ACC112 (cell line): ENCODE data around the gene PNKP.
A peak's percentile ranks its signal among the peaks of the same experiment; 100 is the strongest.

Experiments
- H2AFZ ChIP-seq: fragments of 200-600 bp; sonication (generic); one replicate; pipeline ENCODE4 v1.6.0; 2017; ENCODE audit warnings: antibody characterized with exemption, low read length; ENCODE audit not compliant: unreplicated experiment
- H3K27ac ChIP-seq: fragments of 200-600 bp; sonication (generic); 2 replicates; pipeline ENCODE4 v1.5.1; 2014; ENCODE audit warnings: low read depth, mild to moderate bottlenecking, antibody characterized with exemption, low read length, moderate library complexity
- H3K27me3 ChIP-seq: fragments of 200-600 bp; sonication (generic); 2 replicates; pipeline ENCODE4 v1.6.1; 2014; ENCODE audit warnings: mild to moderate bottlenecking, antibody characterized with exemption, low read length, moderate library complexity, mixed read lengths; ENCODE audit not compliant: insufficient read depth
- H3K36me3 ChIP-seq: fragments of 200-600 bp; sonication (generic); 2 replicates; pipeline ENCODE4 v1.6.1; 2016; ENCODE audit warnings: mild to moderate bottlenecking, antibody characterized with exemption, low read length, moderate library complexity, mixed read lengths; ENCODE audit not compliant: insufficient read depth
- H3K4me1 ChIP-seq: fragments of 200-600 bp; sonication (generic); one replicate; pipeline ENCODE4 v1.6.1; 2016; ENCODE audit warnings: low read length, mixed read lengths; ENCODE audit not compliant: insufficient read depth, unreplicated experiment, control insufficient read depth
- H3K4me3 ChIP-seq: fragments of 200-600 bp; sonication (generic); 2 replicates; pipeline ENCODE4 v1.5.1; 2014; ENCODE audit warnings: mild to moderate bottlenecking, low read depth, low read length
- H3K79me2 ChIP-seq: fragments of 200-600 bp; sonication (generic); one replicate; pipeline ENCODE4 v1.6.0; 2016; ENCODE audit warnings: low read length; ENCODE audit not compliant: control insufficient read depth, unreplicated experiment, insufficient read depth

Gene PNKP

DNA sequence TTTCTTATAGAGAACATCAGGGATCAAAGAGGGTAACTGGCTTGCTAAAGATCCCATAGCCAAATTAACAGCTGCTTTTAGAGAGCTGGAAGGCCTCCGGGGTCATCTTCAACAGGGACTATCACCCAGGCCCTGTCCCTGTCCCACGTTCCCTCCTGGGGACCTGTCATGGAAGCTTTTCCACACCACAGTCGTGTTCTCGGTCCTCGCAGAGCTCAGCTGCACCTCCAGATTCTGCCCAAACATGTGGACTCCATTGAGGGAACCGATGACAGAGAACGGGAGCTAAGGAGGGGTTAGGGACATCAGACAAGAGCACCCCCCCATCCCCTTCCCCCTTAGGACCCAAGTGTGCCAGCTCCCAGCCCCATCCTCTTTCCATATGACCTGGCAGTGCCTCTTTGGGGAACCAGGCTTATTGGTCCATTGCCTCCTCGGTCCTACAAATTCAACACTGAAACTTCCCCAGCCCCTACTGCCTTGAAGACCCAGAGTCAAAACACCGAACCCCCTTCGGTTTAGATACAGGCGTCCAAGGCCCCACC lies 54.9 kb downstream of the PNKP start:
- Histone ChIP-seq H3K27ac (peak overlapping the region; percentile 96), H3K27me3 (no peaks in the 10 kb centered on the region), H3K4me3 (peak overlapping the region; percentile 91), H2AFZ (no peak overlapping the region), H3K36me3 (0 out of 2 replicates have a peak, but pooled peaks cover 4% of the 10 kb centered on the region), H3K79me2 (no peaks in the 10 kb centered on the region), H3K4me1 (peaks cover 11% of the 10 kb centered on the region)

DNA sequence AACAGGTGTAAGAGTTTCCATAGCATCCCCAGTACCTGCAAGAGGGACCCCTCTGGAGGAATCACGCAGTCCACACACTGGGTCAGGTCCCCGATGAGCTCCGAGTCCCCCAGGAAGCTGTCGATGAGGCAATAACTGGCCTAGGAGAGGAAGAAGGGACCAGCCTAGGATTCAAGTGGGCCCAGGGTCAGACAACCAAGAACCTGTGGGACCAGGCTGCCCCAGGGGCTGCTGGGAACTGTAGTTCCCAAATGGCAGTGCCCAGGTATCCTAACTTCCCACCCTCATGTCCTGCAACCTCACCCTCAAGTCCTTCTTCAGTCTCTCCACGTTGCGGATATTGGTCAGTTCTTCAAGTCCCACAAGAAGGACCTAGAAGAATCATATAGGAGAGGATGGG lies 56.0 kb downstream of the PNKP start:
- no peaks in the 10 kb centered on the region for H3K79me2 ChIP-seq
- H2AFZ ChIP-seq: no peak overlapping the region
- H3K4me3 ChIP-seq: no peak overlapping the region
- no peak overlapping the region for H3K27ac ChIP-seq
- H3K36me3 ChIP-seq: 0 out of 2 replicates have a peak, but pooled peaks cover 4% of the 10 kb centered on the region
- H3K4me1 ChIP-seq: peaks cover 11% of the 10 kb centered on the region
- H3K27me3 ChIP-seq: no peaks in the 10 kb centered on the region
